ENCODE data around the gene TUBA4B. TPM values are rescaled to one million over a fixed set of nuclear protein-coding genes. Genes with fewer than 3 reads are reported as not detected.

Gene TUBA4B
- total and polyA plus RNA-seq, 2 of the 4 experiments (the other 2 are of a cell fraction) = not detected

DNA sequence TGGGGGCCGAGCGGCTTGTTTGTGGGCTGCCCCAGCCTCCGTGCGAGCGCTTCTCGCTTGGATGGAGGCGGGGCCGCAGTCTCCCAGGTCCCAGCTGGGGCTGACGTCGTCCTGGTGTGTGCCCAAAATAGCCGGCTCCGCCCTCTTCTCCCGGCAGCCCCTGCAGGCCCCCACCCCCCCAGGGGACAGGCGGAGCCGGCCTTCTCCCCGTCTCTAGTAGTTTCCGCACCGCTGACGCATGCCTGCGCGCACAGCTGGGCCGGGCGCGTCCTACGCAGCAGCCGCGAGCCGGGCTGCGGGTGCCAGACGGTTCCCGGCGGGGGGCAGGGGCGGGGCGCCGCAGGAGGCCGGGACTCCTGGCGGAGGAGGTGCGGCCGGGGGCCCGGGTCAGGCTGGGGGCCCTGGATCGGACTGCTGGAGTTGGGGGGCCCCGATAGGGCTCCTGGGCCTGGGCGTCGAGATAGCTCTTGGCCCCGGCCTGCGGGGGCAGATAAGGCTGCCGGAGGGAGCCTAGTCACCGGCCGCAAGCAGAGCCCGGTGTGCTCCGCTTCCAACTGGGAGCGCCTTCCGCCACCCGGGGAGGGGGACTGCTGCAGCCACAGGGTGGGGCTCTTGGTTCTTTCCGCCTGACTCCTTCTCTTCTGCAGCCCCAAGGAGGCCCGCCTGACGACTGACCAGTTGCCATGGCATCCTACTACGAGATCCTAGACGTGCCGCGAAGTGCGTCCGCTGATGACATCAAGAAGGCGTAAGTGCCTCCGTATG is 26.3 kb downstream of the TUBA4B start, which contains the start of gene DNAJB2:
TSS of gene DNAJB2 (plus strand) at position 216 of the 765 bp plus-strand sequence. CDS start at position 684, 468 bp downstream.
- peak within 1 kb of the TSS; percentile 87; a peak in 3 of 4 replicates for H4K8ac ChIP-seq (ENCODE audit: low read depth in 2 of 2, low read length in 2 of 2)
- H3K27me3 ChIP-seq (ENCODE audit: control insufficient read depth, insufficient read depth, low read length) = no peaks in the 10 kb centered on the region
- no peaks in the 10 kb centered on the region for H4K20me1 ChIP-seq (ENCODE audit: insufficient read depth, low read length)
- WGBS, 2 experiments (ENCODE audit: extremely low coverage in 2 of 2, insufficient read length in 1 of 2) = 1% methylated on average over 27 of the region's 65 CpGs; no CpG with 5 or more reads in 1 of the 2 experiments
- H4K5ac ChIP-seq (ENCODE audit: low read depth, low read length) = peak within 1 kb of the TSS; percentile 90
- intact Hi-C loops (cut with micrococcal nuclease) (loop anchor here (1.0 to 5.0 kb wide), 3 partner anchors 10 to 102 kb away; partner anchors contain the start of genes ABCB6, CNPPD1 and RETREG2), dilution Hi-C loops (cut with HindIII; ENCODE audit: low sequenced_read_pairs, unreplicated experiment) (no loop called here), in situ Hi-C loops (cut with MboI; ENCODE audit: low sequenced_read_pairs) (no loop called here)
- peak within 1 kb of the TSS; percentile 87 for H3K56ac ChIP-seq (ENCODE audit: extremely low read depth, insufficient read depth, low read length)
- H2AK5ac ChIP-seq (ENCODE audit: low read depth, low read length) = peak within 1 kb of the TSS; percentile 96
- H3K9me3 ChIP-seq (ENCODE audit: control insufficient read depth, insufficient read depth, low read length) = no peaks in the 10 kb centered on the region
- H2BK20ac ChIP-seq (ENCODE audit: low read depth, low read length) = peak within 1 kb of the TSS; percentile 91
- BruUV-seq (replicated peaks) = no TSS peak
- H4K91ac ChIP-seq (ENCODE audit: insufficient read depth, low read depth, low read length) = peak within 1 kb of the TSS; percentile 67
- peak within 1 kb of the TSS; percentile 85 for H3K9ac ChIP-seq (ENCODE audit: low read depth, low read length)
- ChIA-PET CTCF (interaction anchor here (0.6 to 3.2 kb wide), 7 partner anchors 10 to 108 kb away, joined by 3 to 29 read pairs (median 3); no protein-coding TSS in a partner anchor), POLR2A (ENCODE audit: unreplicated experiment) (interaction anchor here (0.5 kb wide), 1 partner anchor 9 kb away, joined by 3 read pairs; no protein-coding TSS in a partner anchor)
- H3K36me3 ChIP-seq (ENCODE audit: control insufficient read depth, insufficient read depth, low read length) = peaks cover 37% of the 10 kb centered on the region
- H3K4ac ChIP-seq (ENCODE audit: low read depth, low read length) = peak within 1 kb of the TSS; percentile 85
- peak within 1 kb of the TSS; percentile 65 for H3K4me3 ChIP-seq (ENCODE audit: insufficient read depth, low read depth, low read length)
- H2BK120ac ChIP-seq (ENCODE audit: low read depth, low read length) = peak within 1 kb of the TSS; percentile 96
- H3K27ac ChIP-seq (ENCODE audit: insufficient read depth, low read length) = peak within 1 kb of the TSS; percentile 82
- DNase-seq (peak; percentile 99), ATAC-seq (ENCODE audit: low read depth) (peak; percentile 91)
- peak within 1 kb of the TSS; percentile 95 for H3K4me2 ChIP-seq (ENCODE audit: low read depth, low read length)
- peak within 1 kb of the TSS; percentile 96 for H3K14ac ChIP-seq (replicated peaks; ENCODE audit: low read depth, low read length)
- peak within 1 kb of the TSS; percentile 83 for H3K23ac ChIP-seq (ENCODE audit: low read depth, low read length)
- peaks cover 8% of the 10 kb centered on the region for H3K9me1 ChIP-seq (ENCODE audit: insufficient read depth, low read length)
- H3K79me1 ChIP-seq (ENCODE audit: low read depth in 1 of 2, low read length in 2 of 2) = peaks cover 16 to 30% of the 10 kb centered on the region in 2 experiments
- H2AFZ ChIP-seq (replicated peaks; ENCODE audit: low read length, poor library complexity) = peak within 1 kb of the TSS; percentile 96
- peak within 1 kb of the TSS; percentile 80 for H3K18ac ChIP-seq (ENCODE audit: low read depth, low read length)
- peak within 1 kb of the TSS; percentile 79 for H2BK5ac ChIP-seq (ENCODE audit: low read depth, low read length, poor library complexity, severe bottlenecking)
- peaks cover 14% of the 10 kb centered on the region for H3K4me1 ChIP-seq (ENCODE audit: control insufficient read depth, insufficient read depth, low read length)
- peak within 1 kb of the TSS; percentile 49 for H2AK9ac ChIP-seq (replicated peaks; ENCODE audit: low read depth, low read length, poor library complexity)
- H2BK15ac ChIP-seq (ENCODE audit: low read depth, low read length) = peak within 1 kb of the TSS; percentile 75; the same call in 2 of the 3 replicates
- TF ChIP-seq RAD21 (IDR thresholded peaks at IDR 0.05; ENCODE audit: low read length) = peak; percentile 37
- no peak; the same call in 1 of the 2 replicates for TF ChIP-seq NFE2L2 (IDR thresholded peaks at IDR 0.05; ENCODE audit: low read depth, low read length)
- TF ChIP-seq RCOR1 (IDR thresholded peaks at IDR 0.05; ENCODE audit: insufficient replicate concordance, low read length) = no peak
- TF ChIP-seq MAZ (IDR thresholded peaks at IDR 0.05; ENCODE audit: borderline replicate concordance, low read depth, low read length) = peak; percentile 96
- peak; percentile 89 for TF ChIP-seq POLR2A (IDR thresholded peaks at IDR 0.05; ENCODE audit: low read depth, low read length)
- TF ChIP-seq, protein P1, sequence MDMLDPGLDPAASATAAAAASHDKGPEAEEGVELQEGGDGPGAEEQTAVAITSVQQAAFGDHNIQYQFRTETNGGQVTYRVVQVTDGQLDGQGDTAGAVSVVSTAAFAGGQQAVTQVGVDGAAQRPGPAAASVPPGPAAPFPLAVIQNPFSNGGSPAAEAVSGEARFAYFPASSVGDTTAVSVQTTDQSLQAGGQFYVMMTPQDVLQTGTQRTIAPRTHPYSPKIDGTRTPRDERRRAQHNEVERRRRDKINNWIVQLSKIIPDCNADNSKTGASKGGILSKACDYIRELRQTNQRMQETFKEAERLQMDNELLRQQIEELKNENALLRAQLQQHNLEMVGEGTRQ (IDR thresholded peaks at IDR 0.05; ENCODE audit: low read depth, low read length) = 0 out of 2 replicates have a peak, but pooled peaks have one; percentile 16
- TF ChIP-seq FOS (IDR thresholded peaks at IDR 0.05; ENCODE audit: low read depth, low read length) = 0 out of 2 replicates have a peak, but pooled peaks have one; percentile 22
- TF ChIP-seq CHD1 (IDR thresholded peaks at IDR 0.05; ENCODE audit: low read depth, low read length) = no peak; the same call in 1 of the 2 replicates
- peak; percentile 22; the same call in 1 of the 2 replicates for TF ChIP-seq SMC3 (IDR thresholded peaks at IDR 0.05; ENCODE audit: low read depth, low read length)
- TF ChIP-seq BHLHE40 (IDR thresholded peaks at IDR 0.05; ENCODE audit: low read depth, low read length) = peak; percentile 72
- TF ChIP-seq CEBPB (IDR thresholded peaks at IDR 0.05; ENCODE audit: low read depth, low read length) = peak; percentile 38; the same call in 1 of the 2 replicates
- peak; percentile 57; the same call in 1 of the 2 replicates for TF ChIP-seq MXI1 (IDR thresholded peaks at IDR 0.05; ENCODE audit: borderline replicate concordance, low read depth, low read length)
- no peak for TF ChIP-seq MAFK (IDR thresholded peaks at IDR 0.05; ENCODE audit: low read depth, low read length)
- TF ChIP-seq, protein P2, sequence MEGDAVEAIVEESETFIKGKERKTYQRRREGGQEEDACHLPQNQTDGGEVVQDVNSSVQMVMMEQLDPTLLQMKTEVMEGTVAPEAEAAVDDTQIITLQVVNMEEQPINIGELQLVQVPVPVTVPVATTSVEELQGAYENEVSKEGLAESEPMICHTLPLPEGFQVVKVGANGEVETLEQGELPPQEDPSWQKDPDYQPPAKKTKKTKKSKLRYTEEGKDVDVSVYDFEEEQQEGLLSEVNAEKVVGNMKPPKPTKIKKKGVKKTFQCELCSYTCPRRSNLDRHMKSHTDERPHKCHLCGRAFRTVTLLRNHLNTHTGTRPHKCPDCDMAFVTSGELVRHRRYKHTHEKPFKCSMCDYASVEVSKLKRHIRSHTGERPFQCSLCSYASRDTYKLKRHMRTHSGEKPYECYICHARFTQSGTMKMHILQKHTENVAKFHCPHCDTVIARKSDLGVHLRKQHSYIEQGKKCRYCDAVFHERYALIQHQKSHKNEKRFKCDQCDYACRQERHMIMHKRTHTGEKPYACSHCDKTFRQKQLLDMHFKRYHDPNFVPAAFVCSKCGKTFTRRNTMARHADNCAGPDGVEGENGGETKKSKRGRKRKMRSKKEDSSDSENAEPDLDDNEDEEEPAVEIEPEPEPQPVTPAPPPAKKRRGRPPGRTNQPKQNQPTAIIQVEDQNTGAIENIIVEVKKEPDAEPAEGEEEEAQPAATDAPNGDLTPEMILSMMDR (conservative IDR thresholded peaks at IDR 0.05; ENCODE audit: low read depth, low read length) = peak; percentile 45
- TF ChIP-seq RFX5 (IDR thresholded peaks at IDR 0.05; ENCODE audit: low read depth, low read length) = no peak
